ENCODE results near the gene PABPN1. TPM values are rescaled to one million over a fixed set of nuclear protein-coding genes. Genes with fewer than 3 reads are reported as not detected.

The PABPN1 gene
- polyA plus RNA-seq, 4 donors, result 119 to 170 (median 147) TPM

- FAIRE-seq (no peak), DNase-seq (no peak)
- no peaks in the 10 kb centered on the region for H3K27me3 ChIP-seq (ENCODE audit: control insufficient read depth in 3 of 3, insufficient read depth in 3 of 3, low read length in 3 of 3)
- H3K36me3 ChIP-seq (ENCODE audit: control insufficient read depth in 3 of 3, insufficient read depth in 2 of 3, low read depth in 1 of 3, low read length in 3 of 3), result peaks cover 0 to 36% (median 2%) of the 10 kb centered on the region in 3 donors
- H3K4me1 ChIP-seq (ENCODE audit: control insufficient read depth in 3 of 3, insufficient read depth in 2 of 3, low read depth in 1 of 3, low read length in 2 of 3), result peaks cover 10 to 43% (median 11%) of the 10 kb centered on the region in 3 donors
- H3K4me3 ChIP-seq (ENCODE audit: low read depth in 1 of 3, low read length in 3 of 3), result peak overlapping the region; percentile 57 to 89 (median 57)
- 10 to 18% (median 15%) methylated on average over 5 of the region's 5 CpGs for WGBS, 3 donors
- no peaks in the 10 kb centered on the region for H3K9me3 ChIP-seq (ENCODE audit: control insufficient read depth in 2 of 2, insufficient read depth in 1 of 2, low read depth in 1 of 2, low read length in 1 of 2)
- H3K27ac ChIP-seq (ENCODE audit: low read depth in 1 of 3, low read length in 2 of 3), result peak overlapping the region; percentile 1 to 96 (median 76)
Measured at GRCh38 chr14:23307146-23307530, 14.1 kb upstream of the PABPN1 start.

- no peak for FAIRE-seq
- peaks cover 10 to 38% (median 11%) of the 10 kb centered on the region in 3 donors for H3K4me1 ChIP-seq (ENCODE audit: control insufficient read depth in 3 of 3, insufficient read depth in 2 of 3, low read depth in 1 of 3, low read length in 2 of 3)
- peaks cover 0 to 36% (median 2%) of the 10 kb centered on the region in 3 donors for H3K36me3 ChIP-seq (ENCODE audit: control insufficient read depth in 3 of 3, insufficient read depth in 2 of 3, low read depth in 1 of 3, low read length in 3 of 3)
Measured at GRCh38 chr14:23307687-23308644, 13.3 kb upstream of the PABPN1 start.

GRCh38 chr14:23308721-23309445 lies 12.4 kb upstream of the PABPN1 start:
- Histone ChIP-seq H3K4me3 (ENCODE audit: low read depth in 1 of 3, low read length in 3 of 3) (peak overlapping the region in 1 of 3 donors; percentile 89), H3K36me3 (ENCODE audit: control insufficient read depth in 3 of 3, insufficient read depth in 2 of 3, low read depth in 1 of 3, low read length in 3 of 3) (peaks cover 0 to 37% (median 2%) of the 10 kb centered on the region in 3 donors), H3K27me3 (ENCODE audit: control insufficient read depth in 3 of 3, insufficient read depth in 3 of 3, low read length in 3 of 3) (no peaks in the 10 kb centered on the region), H3K4me1 (ENCODE audit: control insufficient read depth in 3 of 3, insufficient read depth in 2 of 3, low read depth in 1 of 3, low read length in 2 of 3) (peaks cover 10 to 35% (median 11%) of the 10 kb centered on the region in 3 donors), H3K9me3 (ENCODE audit: control insufficient read depth in 2 of 2, insufficient read depth in 1 of 2, low read depth in 1 of 2, low read length in 1 of 2) (no peaks in the 10 kb centered on the region), H3K27ac (ENCODE audit: low read depth in 1 of 3, low read length in 2 of 3) (no peak overlapping the region)
- DNase-seq (no peak), FAIRE-seq (no peak)
- 73 to 86% (median 81%) methylated on average over 17 of the region's 17 CpGs for WGBS, 3 donors

More at GRCh38 chr14:23307687-23308644, 13.3 kb upstream of the PABPN1 start:
- Histone ChIP-seq H3K9me3 (ENCODE audit: control insufficient read depth in 2 of 2, insufficient read depth in 1 of 2, low read depth in 1 of 2, low read length in 1 of 2) (no peaks in the 10 kb centered on the region), H3K27me3 (ENCODE audit: control insufficient read depth in 3 of 3, insufficient read depth in 3 of 3, low read length in 3 of 3) (no peaks in the 10 kb centered on the region), H3K4me3 (ENCODE audit: low read depth in 1 of 3, low read length in 3 of 3) (peak overlapping the region in 2 of 3 donors; percentile 57 to 89), H3K27ac (ENCODE audit: low read depth in 1 of 3, low read length in 2 of 3) (peak overlapping the region in 2 of 3 donors; percentile 76 to 96)
- DNase-seq, result no peak
- 87 to 88% (median 88%) methylated on average over 22 of the region's 22 CpGs for WGBS, 3 donors

- H3K27ac ChIP-seq (ENCODE audit: low read depth in 1 of 3, low read length in 2 of 3), result no peak overlapping the region
- FAIRE-seq, result no peak
- H3K9me3 ChIP-seq (ENCODE audit: control insufficient read depth in 2 of 2, insufficient read depth in 1 of 2, low read depth in 1 of 2, low read length in 1 of 2), result no peaks in the 10 kb centered on the region
- no peaks in the 10 kb centered on the region for H3K27me3 ChIP-seq (ENCODE audit: control insufficient read depth in 3 of 3, insufficient read depth in 3 of 3, low read length in 3 of 3)
- H3K4me1 ChIP-seq (ENCODE audit: control insufficient read depth in 3 of 3, insufficient read depth in 2 of 3, low read depth in 1 of 3, low read length in 2 of 3), result peaks cover 10 to 30% (median 11%) of the 10 kb centered on the region in 3 donors
- H3K36me3 ChIP-seq (ENCODE audit: control insufficient read depth in 3 of 3, insufficient read depth in 2 of 3, low read depth in 1 of 3, low read length in 3 of 3), result peaks cover 0 to 38% (median 4%) of the 10 kb centered on the region in 3 donors
- no peak for DNase-seq
- H3K4me3 ChIP-seq (ENCODE audit: low read depth in 1 of 3, low read length in 3 of 3), result no peak overlapping the region
- WGBS, 3 donors, result 95 to 100% (median 100%) methylated on average over 1 of the region's 1 CpG
Measured at GRCh38 chr14:23310546-23310945, 10.7 kb upstream of the PABPN1 start.

GRCh38 chr14:23316300-23316699 lies 5.0 kb upstream of the PABPN1 start:
- DNase-seq (no peak), FAIRE-seq (no peak)
- peaks cover 2 to 3% of the 10 kb centered on the region in 2 donors for H3K9me3 ChIP-seq (ENCODE audit: control insufficient read depth in 2 of 2, insufficient read depth in 1 of 2, low read depth in 1 of 2, low read length in 1 of 2)
- 79 to 87% (median 83%) methylated on average over 5 of the region's 5 CpGs for WGBS, 3 donors
- no peaks in the 10 kb centered on the region for H3K27me3 ChIP-seq (ENCODE audit: control insufficient read depth in 3 of 3, insufficient read depth in 3 of 3, low read length in 3 of 3)
- H3K36me3 ChIP-seq (ENCODE audit: control insufficient read depth in 3 of 3, insufficient read depth in 2 of 3, low read depth in 1 of 3, low read length in 3 of 3), result peaks cover 0 to 21% (median 2%) of the 10 kb centered on the region in 3 donors
- no peak overlapping the region for H3K27ac ChIP-seq (ENCODE audit: low read depth in 1 of 3, low read length in 2 of 3)
- peaks cover 0 to 8% (median 0%) of the 10 kb centered on the region in 3 donors for H3K4me1 ChIP-seq (ENCODE audit: control insufficient read depth in 3 of 3, insufficient read depth in 2 of 3, low read depth in 1 of 3, low read length in 2 of 3)
- no peak overlapping the region for H3K4me3 ChIP-seq (ENCODE audit: low read depth in 1 of 3, low read length in 3 of 3)

GRCh38 chr14:23319746-23320583 lies 1.3 kb upstream of the PABPN1 start:
- WGBS, 3 donors, result 84 to 91% (median 88%) methylated on average over 17 of the region's 17 CpGs
- FAIRE-seq, result no peak
- no peak for DNase-seq
- H3K27ac ChIP-seq (ENCODE audit: low read depth in 1 of 3, low read length in 2 of 3), result peak overlapping the region; percentile 91 to 99 (median 98)
- H3K36me3 ChIP-seq (ENCODE audit: control insufficient read depth in 3 of 3, insufficient read depth in 2 of 3, low read depth in 1 of 3, low read length in 3 of 3), result peaks cover 10 to 35% (median 15%) of the 10 kb centered on the region in 3 donors
- no peaks in the 10 kb centered on the region for H3K27me3 ChIP-seq (ENCODE audit: control insufficient read depth in 3 of 3, insufficient read depth in 3 of 3, low read length in 3 of 3)
- H3K4me1 ChIP-seq (ENCODE audit: control insufficient read depth in 3 of 3, insufficient read depth in 2 of 3, low read depth in 1 of 3, low read length in 2 of 3), result peaks cover 2 to 15% (median 3%) of the 10 kb centered on the region in 3 donors
- H3K9me3 ChIP-seq (ENCODE audit: control insufficient read depth in 2 of 2, insufficient read depth in 1 of 2, low read depth in 1 of 2, low read length in 1 of 2), result peaks cover 2 to 3% of the 10 kb centered on the region in 2 donors
- peak overlapping the region; percentile 36 to 48 (median 45) for H3K4me3 ChIP-seq (ENCODE audit: low read depth in 1 of 3, low read length in 3 of 3)

GRCh38 chr14:23321572-23322547 lies 603 bp downstream of the PABPN1 start:
- peaks cover 14 to 37% (median 16%) of the 10 kb centered on the region in 3 donors for H3K36me3 ChIP-seq (ENCODE audit: control insufficient read depth in 3 of 3, insufficient read depth in 2 of 3, low read depth in 1 of 3, low read length in 3 of 3)
- DNase-seq (peak; percentile 72 to 80), FAIRE-seq (no peak)
- peak overlapping the region; percentile 64 to 99 (median 71) for H3K4me3 ChIP-seq (ENCODE audit: low read depth in 1 of 3, low read length in 3 of 3)
- H3K9me3 ChIP-seq (ENCODE audit: control insufficient read depth in 2 of 2, insufficient read depth in 1 of 2, low read depth in 1 of 2, low read length in 1 of 2), result peaks cover 2 to 3% of the 10 kb centered on the region in 2 donors
- H3K27me3 ChIP-seq (ENCODE audit: control insufficient read depth in 3 of 3, insufficient read depth in 3 of 3, low read length in 3 of 3), result no peaks in the 10 kb centered on the region
- H3K27ac ChIP-seq (ENCODE audit: low read depth in 1 of 3, low read length in 2 of 3), result peak overlapping the region; percentile 79 to 94 (median 91)
- peaks cover 2 to 15% (median 3%) of the 10 kb centered on the region in 3 donors for H3K4me1 ChIP-seq (ENCODE audit: control insufficient read depth in 3 of 3, insufficient read depth in 2 of 3, low read depth in 1 of 3, low read length in 2 of 3)
- WGBS, 3 donors, result 0 to 1% (median 0%) methylated on average over 46 to 64 of the region's 64 CpGs

Data from small intestine (tissue), 7 donors.